Sciatic nerve (tissue), 2 donors: ENCODE measurements around the gene TRAF5. TPM values are rescaled to one million over a fixed set of nuclear protein-coding genes. Genes with fewer than 3 reads are reported as not detected.
A peak's percentile ranks its signal among the peaks of the same experiment; 100 is the strongest.
"Not testable (repeated sequence)": the region's sequence is repeated elsewhere in the genome, so short reads cannot be mapped to it uniquely, and the experiment has no call there.

ENCODE experiments used
- ATAC-seq: fragments of 200-7000 bp; cut with Tn5 transposase; one replicate; pipeline ENCODE4 v1.9.1; 2020; ENCODE audit warnings: mild to moderate bottlenecking, moderate library complexity
- DNase-seq: peaks from one replicate; pipeline ENCODE4 v3.0.0-alpha.2; 2020; ENCODE audit warnings: low spot score
- intact Hi-C: fragments of 100-400 bp; cut with DNase I; formaldehyde crosslinking; loops from one replicate; pipeline ENCODE4 v1.14.2; 2022
- total RNA-seq: library from RNA; stranded (reverse); fragmentation: NEBNext Ultra II Directional; extraction: Animal tissue kit (Norgen Biotek cat#: 25700); gene quantifications from one replicate; pipeline ENCODE4 v1.2.1, GENCODE V29; 2021
- donor health status: DM: no; HTN: no; CAD: no.
- donor health status: DM: no; HTN: no; CAD: no.

TRAF5 gene
- total RNA-seq, 1 donor from 2014 or later, result 22.0 TPM

DNA sequence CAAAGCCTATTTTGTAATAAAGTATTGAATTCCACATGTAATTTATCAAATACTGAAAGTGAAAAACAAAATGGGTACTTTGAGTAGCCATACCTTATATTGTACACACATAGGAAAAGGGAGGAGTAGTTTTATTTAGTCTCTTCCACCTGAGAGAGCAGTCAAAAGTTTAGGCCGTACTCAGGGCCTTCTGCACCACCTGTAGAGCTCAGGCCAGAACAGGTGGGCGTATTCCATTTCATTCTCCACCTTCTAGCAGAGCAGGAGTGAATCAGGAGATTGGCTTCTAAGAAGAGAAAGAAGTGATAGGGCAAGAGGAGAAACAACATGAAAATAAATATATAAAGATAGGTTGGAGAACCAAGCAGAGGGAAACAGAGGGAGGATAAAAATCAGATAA, 44.0 kb downstream of the TRAF5 start:
- ATAC-seq (no peak), DNase-seq (no peak)
- intact Hi-C loops, result no loop called here

DNA sequence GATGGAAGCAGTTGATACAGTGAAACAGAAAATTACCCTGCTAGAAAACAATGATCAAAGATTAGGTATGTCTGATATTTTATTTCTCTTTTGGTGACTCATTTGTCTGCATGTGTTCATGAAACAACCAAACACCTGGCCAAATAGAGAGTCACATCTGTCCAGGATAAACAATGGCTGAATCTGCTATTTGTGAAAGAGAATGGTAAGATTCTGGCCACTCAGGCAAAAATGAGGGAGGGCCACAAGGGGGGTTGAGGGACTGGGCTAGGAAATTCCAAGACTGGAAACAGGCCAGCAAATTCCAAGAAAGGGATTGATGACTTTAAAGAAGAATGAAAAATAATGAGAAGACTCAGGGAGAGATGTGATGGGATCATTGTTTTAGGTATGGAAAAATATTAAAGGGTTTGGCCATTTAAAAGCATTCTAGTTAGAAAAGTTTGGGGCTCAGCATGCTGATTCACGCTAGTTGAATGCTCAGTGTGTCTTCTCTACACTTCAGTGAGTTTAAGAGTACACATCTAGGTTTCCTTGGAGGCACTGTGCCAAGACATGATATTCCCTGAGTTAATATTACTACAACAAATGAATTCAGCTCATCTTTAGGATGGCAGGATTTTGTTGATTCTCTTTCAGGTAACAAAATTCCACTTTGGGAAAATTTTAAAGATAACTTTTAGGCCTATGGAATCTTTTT, 44.9 kb downstream of the TRAF5 start:
- DNase-seq, result no peak
- intact Hi-C loops, result no loop called here
- ATAC-seq, result no peak

GRCh38 chr1:211372463-211372862, 45.8 kb downstream of the TRAF5 start:
- intact Hi-C loops, result no loop called here
- DNase-seq, result no peak
- ATAC-seq, result no peak

GRCh38 chr1:211375146-211375818, 48.6 kb downstream of the TRAF5 start:
- DNase-seq (no peak), ATAC-seq (no peak)
- intact Hi-C loops, result no loop called here

- intact Hi-C loops, result no loop called here
- ATAC-seq, result no peak
- DNase-seq, result no peak
Observed at GRCh38 chr1:211375949-211376348, 49.3 kb downstream of the TRAF5 start.

DNA sequence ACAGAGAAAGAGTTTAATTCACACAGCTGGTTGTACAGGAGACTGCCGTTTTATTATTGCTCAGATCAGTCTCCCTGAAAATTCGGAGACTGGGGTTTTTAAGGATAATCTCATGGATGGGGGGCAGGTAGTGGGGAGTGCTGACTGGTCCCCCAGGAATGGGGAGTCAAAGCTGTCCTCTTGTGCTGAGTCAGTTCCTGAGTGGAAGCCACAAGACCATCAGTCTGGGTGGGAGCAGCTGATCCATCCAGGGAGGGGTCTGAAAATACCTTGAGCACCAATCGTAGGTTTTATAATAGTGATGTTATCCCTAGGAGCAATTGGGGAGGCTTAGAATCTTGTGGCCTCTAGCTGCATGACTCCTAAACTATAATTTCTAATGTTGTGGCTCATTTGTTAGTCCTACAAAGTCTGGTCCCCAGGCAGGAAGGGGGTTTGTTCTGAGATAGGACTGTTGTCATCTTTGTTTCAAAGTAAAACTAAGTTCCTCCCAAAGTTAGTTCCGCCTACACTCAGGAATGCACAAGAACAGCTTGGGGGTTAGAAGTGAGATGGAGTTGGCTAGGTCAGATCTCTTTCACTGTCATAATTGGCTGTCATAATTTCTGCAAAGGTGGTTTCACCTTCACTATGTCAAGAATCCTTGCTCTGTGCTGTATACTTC, 50.3 kb downstream of the TRAF5 start:
- intact Hi-C loops, result no loop called here
- ATAC-seq (no peak), DNase-seq (no peak)

DNA sequence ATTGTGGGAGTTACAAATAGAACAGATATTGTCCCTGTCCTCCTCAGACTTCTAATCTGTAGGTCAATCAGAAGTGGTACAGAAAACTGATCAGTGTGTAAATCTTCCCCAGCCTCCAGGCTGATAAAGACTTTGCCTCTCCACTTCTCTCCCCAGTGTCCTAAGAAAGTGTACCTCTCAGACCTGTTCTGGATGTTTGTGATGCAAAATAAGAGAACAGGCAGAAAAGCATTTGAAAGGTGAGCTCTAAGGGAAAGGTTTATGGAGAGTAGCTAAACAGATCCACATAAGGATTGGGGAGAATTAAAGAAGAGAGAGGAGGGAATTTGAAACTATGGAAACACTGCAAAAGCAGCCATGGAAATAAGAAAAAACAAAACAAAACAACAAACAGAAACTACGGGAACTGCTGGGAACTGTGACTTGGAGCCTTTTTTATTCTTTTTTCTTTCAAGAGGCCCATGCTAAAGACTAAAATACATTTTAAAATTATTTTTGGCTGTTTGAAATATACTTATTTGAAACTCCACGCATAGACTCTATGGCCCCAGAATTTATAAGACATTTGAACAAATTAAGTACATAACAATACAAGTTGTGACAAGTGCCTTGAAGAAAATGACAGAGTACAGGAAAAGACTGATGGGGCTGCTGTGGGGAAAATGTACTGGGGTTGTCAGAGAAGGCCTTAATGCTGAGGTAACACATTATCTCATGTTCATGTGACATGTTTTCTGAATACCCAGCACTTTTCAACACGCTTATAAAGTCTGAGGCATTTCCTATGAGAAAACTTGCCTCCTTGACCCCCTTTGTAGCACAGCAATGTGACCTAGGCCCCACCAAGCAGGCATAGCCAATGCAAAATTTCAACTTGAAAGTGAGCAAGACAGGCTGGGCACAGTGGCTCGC, 51.2 kb downstream of the TRAF5 start:
- ATAC-seq (no peak), DNase-seq (no peak)
- intact Hi-C loops, result no loop called here

GRCh38 chr1:211378844-211379243, 52.2 kb downstream of the TRAF5 start:
- no peak for DNase-seq
- intact Hi-C loops, result no loop called here
- ATAC-seq, result no peak

- intact Hi-C loops, result no loop called here
- DNase-seq (no peak), ATAC-seq (no peak)
Observed at GRCh38 chr1:211379446-211379845, 52.8 kb downstream of the TRAF5 start.

DNA sequence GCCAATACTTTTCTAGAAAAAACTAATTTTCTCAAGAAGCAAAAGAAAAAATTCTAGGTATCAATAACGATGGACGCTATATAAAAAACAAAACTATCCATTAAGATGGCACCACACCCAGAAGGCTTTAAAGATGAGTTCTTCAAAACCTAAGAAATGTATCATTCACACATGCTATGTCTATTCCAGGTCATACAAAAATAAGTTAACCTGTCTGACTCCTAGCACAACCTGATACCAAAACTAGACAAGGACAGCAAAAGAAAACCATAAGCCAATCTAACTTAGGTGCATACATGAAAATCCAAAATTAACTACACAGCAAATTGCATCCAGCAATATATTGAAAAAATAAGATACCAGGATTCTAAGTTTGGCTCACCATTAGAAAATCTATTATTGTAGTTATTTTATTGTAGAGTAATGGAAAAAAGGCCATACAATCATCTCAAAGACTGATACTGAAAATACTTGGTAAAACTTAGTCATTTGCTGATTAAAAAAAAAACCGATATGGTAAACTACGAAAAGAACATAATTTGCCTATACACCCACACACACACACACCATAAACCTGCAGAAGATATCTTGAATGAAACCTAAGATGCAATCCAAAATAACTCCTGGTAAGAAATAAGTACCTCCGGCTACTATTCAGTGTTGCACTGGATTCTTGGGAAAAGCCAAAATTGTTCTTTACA, 55.0 kb downstream of the TRAF5 start:
- DNase-seq (no peak), ATAC-seq (no peak)
- intact Hi-C loops, result no loop called here

- ATAC-seq, result no peak
- intact Hi-C loops, result no loop called here
- DNase-seq, result no peak
Observed at GRCh38 chr1:211382182-211382713, 55.6 kb downstream of the TRAF5 start.

- intact Hi-C loops, result no loop called here
- ATAC-seq, result peak; percentile 100
Observed at GRCh38 chr1:211382714-211383480, 56.3 kb downstream of the TRAF5 start.

GRCh38 chr1:211384524-211384923, 57.9 kb downstream of the TRAF5 start:
- ATAC-seq, result no peak
- DNase-seq, result no peak
- intact Hi-C loops, result no loop called here

More at GRCh38 chr1:211382714-211383480, 56.3 kb downstream of the TRAF5 start:
- peak; percentile 97 for DNase-seq

- no peak for ATAC-seq
- intact Hi-C loops, result no loop called here
- no peak for DNase-seq
Observed at GRCh38 chr1:211386921-211387320, 60.3 kb downstream of the TRAF5 start.

DNA sequence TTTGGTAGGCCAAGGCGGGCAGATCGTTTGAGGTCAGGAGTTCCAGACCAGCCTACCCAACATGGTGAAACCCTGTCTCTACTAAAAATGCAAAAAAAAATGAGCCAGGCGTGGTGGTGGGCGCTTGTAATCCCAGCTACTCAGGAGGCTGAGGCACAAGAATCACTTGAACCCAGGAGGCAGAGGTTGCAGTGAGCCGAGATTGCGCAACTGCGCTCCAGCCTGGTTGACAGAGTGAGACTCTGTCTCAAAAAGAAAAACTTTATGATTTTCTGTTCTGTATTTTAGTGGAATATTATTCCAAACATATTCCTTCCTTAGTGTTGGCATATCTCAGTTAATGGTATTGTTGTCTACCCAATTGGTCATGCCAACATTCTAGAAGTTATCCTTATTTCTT, 64.2 kb downstream of the TRAF5 start:
- intact Hi-C loops, DNase-seq, ATAC-seq: not testable (repeated sequence)

GRCh38 chr1:211393203-211393602, 66.6 kb downstream of the TRAF5 start:
- intact Hi-C loops, result no loop called here
- DNase-seq (no peak), ATAC-seq (no peak)

GRCh38 chr1:211398266-211398930, 71.8 kb downstream of the TRAF5 start:
- ATAC-seq, DNase-seq, intact Hi-C loops: not testable (repeated sequence)
